CD4-positive, alpha-beta T cell treated with Interleukin-10 for 1 hour (primary cell): ENCODE measurements around the gene ARL15.
"Not testable (repeated sequence)": the region's sequence is repeated elsewhere in the genome, so short reads cannot be mapped to it uniquely, and the experiment has no call there.

Source experiments
- DNase-seq: peaks from one replicate; pipeline ENCODE4 v3.0.0-alpha.2; 2020

The ARL15 gene

GRCh38 chr5:53879708-53880323 is 430.6 kb downstream of the ARL15 start:
- no peak for DNase-seq

- no peak for DNase-seq
Observed at GRCh38 chr5:53878015-53878414, 432.4 kb downstream of the ARL15 start.

GRCh38 chr5:53877243-53877642 is 433.1 kb downstream of the ARL15 start:
- DNase-seq: no peak

DNA sequence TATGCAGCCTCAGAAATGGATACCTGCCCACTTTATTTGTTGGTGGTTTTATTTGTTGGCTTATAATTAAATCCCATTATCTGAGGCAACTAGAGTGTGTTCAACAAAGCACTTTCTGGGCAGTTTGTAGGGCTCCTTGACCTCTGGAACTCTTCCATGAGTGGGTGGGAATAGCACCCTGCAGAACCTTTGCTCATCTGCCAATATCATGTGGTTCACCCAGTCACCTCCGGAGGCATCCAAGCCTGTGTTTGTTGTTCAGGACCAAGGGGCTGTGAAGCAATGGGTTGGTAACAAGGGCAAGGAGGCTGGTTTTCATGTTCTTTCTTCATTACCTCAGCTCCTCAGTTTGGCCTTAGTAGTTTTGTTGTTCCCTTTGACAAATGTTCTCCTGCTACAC is 436.0 kb downstream of the ARL15 start:
- DNase-seq: no peak

- DNase-seq: no peak
Observed at GRCh38 chr5:53873235-53873634, 437.1 kb downstream of the ARL15 start.

DNA sequence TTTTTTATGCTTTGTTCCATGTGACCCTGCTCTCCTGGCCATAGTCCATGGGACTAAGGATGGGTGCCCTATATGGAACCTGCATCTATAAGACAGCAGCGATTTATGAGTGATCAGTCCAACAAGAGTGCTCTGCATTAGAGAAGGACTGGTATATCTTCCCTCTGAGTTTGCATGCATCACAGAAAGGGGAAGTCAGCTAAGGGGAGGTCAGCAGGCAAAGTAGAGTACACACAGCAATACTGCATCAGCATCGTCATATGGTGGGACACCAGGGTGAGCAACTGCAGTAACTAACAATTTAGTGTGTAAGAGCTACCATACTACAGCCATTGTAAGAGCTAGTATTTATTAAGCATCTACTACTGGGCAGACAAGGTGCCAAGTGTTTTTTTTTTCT is 438.6 kb downstream of the ARL15 start:
- no peak for DNase-seq

DNA sequence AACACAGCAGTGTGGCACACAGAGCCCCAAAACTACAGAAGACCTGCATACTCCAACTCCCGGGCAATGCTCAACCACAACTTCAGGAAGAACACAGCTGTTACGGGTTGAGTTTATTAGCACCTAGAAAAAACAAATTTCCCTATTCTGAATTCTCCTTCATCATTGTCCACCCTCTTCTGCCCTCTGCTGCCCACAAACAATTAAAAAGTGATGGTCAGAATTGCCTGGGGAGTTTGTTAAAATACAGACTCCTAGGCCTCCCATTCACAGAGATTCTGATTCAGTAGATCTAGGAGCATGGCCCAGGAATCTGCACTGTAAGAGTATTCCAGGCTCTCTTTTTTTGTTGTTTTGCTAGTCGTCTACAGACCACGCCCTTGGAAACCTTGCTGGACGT is 439.3 kb downstream of the ARL15 start:
- DNase-seq: no peak

DNA sequence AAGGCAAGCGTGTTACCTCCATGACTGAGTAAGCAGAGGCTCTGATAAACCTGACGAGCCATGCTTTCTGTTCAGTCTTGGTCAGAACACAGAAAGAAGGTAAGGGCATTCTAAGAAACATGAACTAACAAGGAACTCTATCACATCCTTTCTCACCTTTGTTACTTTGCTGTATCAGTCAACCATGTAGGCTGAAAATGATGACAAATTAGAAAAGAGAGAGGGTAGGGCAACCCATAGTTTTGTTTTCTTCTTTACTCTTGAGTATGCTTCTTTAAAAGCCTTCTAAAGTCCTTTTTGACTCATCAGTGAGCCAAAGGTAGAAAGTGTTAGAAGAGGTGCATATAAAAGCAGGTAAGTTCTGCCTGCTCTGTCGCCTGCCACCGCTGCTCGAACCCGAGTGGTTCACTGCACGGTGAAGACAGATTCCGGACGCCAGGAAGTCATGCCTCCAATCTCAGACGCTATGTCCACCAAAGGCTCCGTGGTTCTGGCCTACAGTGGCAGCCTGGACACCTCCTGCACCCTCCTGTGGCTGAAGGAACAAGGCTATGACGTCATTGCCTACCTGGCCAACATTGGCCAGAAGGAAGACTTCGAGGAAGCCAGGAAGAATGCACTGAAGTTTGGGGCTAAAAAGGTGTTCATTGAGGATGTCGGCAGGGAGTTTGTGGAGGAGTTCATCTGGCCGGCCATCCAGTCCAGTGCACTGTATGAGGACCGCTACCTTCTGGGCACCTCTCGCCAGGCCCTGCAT is 451.5 kb downstream of the ARL15 start:
- no peak for DNase-seq

GRCh38 chr5:53856506-53856905 is 453.9 kb downstream of the ARL15 start:
- no peak for DNase-seq

GRCh38 chr5:53836851-53837430 is 473.4 kb downstream of the ARL15 start:
- DNase-seq: not testable (repeated sequence)

DNA sequence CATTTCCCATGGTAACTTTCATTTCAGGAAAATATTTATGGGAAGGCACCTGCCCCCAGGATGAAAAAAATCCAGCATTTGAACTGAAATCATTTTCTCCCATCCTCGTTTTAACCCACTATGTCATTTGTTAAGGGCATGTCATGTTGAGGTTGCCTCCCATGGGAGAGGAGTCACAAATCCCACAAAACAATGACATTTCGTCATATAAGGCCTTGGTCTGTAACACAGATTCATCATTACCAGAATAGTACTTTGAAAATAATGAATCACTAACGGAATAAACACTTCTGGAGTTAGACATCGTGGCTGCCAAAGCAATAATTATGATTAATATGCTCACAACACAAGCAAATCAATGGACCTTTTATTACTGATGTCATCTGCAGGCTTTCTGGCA is 475.9 kb downstream of the ARL15 start:
- DNase-seq: no peak
